CD14-positive monocyte (primary cell): Measurements from ENCODE around the gene INS. TPM values are rescaled to one million over a fixed set of nuclear protein-coding genes. Genes with fewer than 3 reads are reported as not detected.

Experiments used
- DNase-seq, 3 donors: peaks; one replicate each; pipeline ENCODE4 v3.0.0-alpha.2; 2011 to 2022
- H2AFZ ChIP-seq: 2 replicates; pipeline ENCODE4 v1.6.0; 2012; ENCODE audit warnings: mild to moderate bottlenecking, low read depth, low read length, inconsistent platforms; ENCODE audit not compliant: insufficient read depth, poor library complexity, severe bottlenecking
- H3K27ac ChIP-seq, 2 donors: 1 replicate in 1 of 2; 2 replicates in 1 of 2; pipeline ENCODE4 v1.5.1; 2012 to 2013; ENCODE audit warnings: low read length in 2 of 2, control low read depth in 1 of 2, inconsistent platforms in 1 of 2, low read depth in 1 of 2, mild to moderate bottlenecking in 1 of 2
- H3K27me3 ChIP-seq, 2 donors: one replicate each; pipeline versions ENCODE4 v1.6.0 to v1.6.1; 2011 to 2013; ENCODE audit warnings: low read length in 2 of 2; ENCODE audit not compliant: control insufficient read depth in 2 of 2, insufficient read depth in 2 of 2
- H3K36me3 ChIP-seq, 2 donors: replicated peaks in 1 of 2; 1 replicate in 1 of 2; 2 replicates in 1 of 2; pipeline versions ENCODE4 v1.5.1 to v1.6.1; 2012 to 2013; ENCODE audit warnings: low read length in 2 of 2, control low read depth in 1 of 2, inconsistent platforms in 1 of 2, mild to moderate bottlenecking in 1 of 2; ENCODE audit not compliant: insufficient read depth in 2 of 2, control insufficient read depth in 1 of 2
- H3K4me1 ChIP-seq, 2 donors: 1 replicate in 1 of 2; 2 replicates in 1 of 2; pipeline versions ENCODE4 v1.5.1 to v1.6.1; 2012 to 2013; ENCODE audit warnings: low read length in 2 of 2, control low read depth in 1 of 2, inconsistent platforms in 1 of 2, mild to moderate bottlenecking in 1 of 2, moderate library complexity in 1 of 2; ENCODE audit not compliant: insufficient read depth in 2 of 2, control insufficient read depth in 1 of 2
- H3K4me2 ChIP-seq: replicated peaks from 2 replicates; pipeline ENCODE3; 2012; ENCODE audit warnings: low read length, moderate library complexity, mild to moderate bottlenecking; ENCODE audit not compliant: poor library complexity, severe bottlenecking; ENCODE audit errors: extremely low read depth
- H3K4me3 ChIP-seq, 3 experiments: fragments of 200-600 bp in 1 of 3; sonication (generic) in 1 of 3; replicated peaks in 1 of 3; 1 replicate in 2 of 3; 2 replicates in 1 of 3; pipeline ENCODE4 v1.5.1; 2011 to 2013; ENCODE audit warnings: low read length in 3 of 3, mild to moderate bottlenecking in 3 of 3, control low read depth in 2 of 3, low read depth in 2 of 3, inconsistent platforms in 1 of 3, moderate library complexity in 1 of 3
- H3K79me2 ChIP-seq: 2 replicates; pipeline ENCODE4 v1.6.0; 2012; ENCODE audit warnings: mild to moderate bottlenecking, control low read depth, inconsistent platforms, low read length, moderate library complexity; ENCODE audit not compliant: insufficient read depth
- H3K9ac ChIP-seq: 2 replicates; pipeline ENCODE4 v1.6.0; 2017; ENCODE audit warnings: low read length, mild to moderate bottlenecking; ENCODE audit not compliant: insufficient read depth, poor library complexity, severe bottlenecking
- H3K9me3 ChIP-seq, 2 donors: replicated peaks in 1 of 2; 1 replicate in 1 of 2; 2 replicates in 1 of 2; pipeline versions ENCODE4 v1.5.1 to v1.6.1; 2012 to 2013; ENCODE audit warnings: low read length in 2 of 2, control low read depth in 1 of 2; ENCODE audit not compliant: control insufficient read depth in 1 of 2, insufficient read depth in 1 of 2
- H4K20me1 ChIP-seq: 2 replicates; pipeline ENCODE4 v1.6.0; 2012; ENCODE audit warnings: mild to moderate bottlenecking, low read length, control low read depth, moderate library complexity; ENCODE audit not compliant: insufficient read depth
- H3K27ac Mint-ChIP-seq, 7 donors: one replicate each; pipeline ENCODE4 v1.8.0; 2020; ENCODE audit warnings: mild to moderate bottlenecking in 7 of 7, mixed read lengths in 7 of 7, moderate library complexity in 6 of 7, inconsistent platforms in 2 of 7
- H3K27me3 Mint-ChIP-seq, 3 donors: one replicate each; pipeline ENCODE4 v1.8.0; 2021 to 2022; ENCODE audit warnings: low read depth in 3 of 3, mild to moderate bottlenecking in 3 of 3, mixed read lengths in 3 of 3, moderate library complexity in 3 of 3, inconsistent platforms in 1 of 3
- H3K36me3 Mint-ChIP-seq, 2 donors: one replicate each; pipeline ENCODE4 v1.8.0; 2020; ENCODE audit warnings: mixed read lengths in 2 of 2, inconsistent platforms in 1 of 2, mild to moderate bottlenecking in 1 of 2
- H3K4me1 Mint-ChIP-seq: one replicate; pipeline ENCODE4 v1.8.0; 2020; ENCODE audit warnings: mild to moderate bottlenecking, mixed read lengths
- H3K4me3 Mint-ChIP-seq, 2 donors: one replicate each; pipeline ENCODE4 v1.8.0; 2020; ENCODE audit warnings: mild to moderate bottlenecking in 2 of 2, mixed read lengths in 2 of 2, moderate library complexity in 1 of 2
- H3K9me3 Mint-ChIP-seq, 7 donors: one replicate each; pipeline ENCODE4 v1.8.0; 2020 to 2022; ENCODE audit warnings: mixed read lengths in 7 of 7, mild to moderate bottlenecking in 6 of 7, moderate library complexity in 6 of 7, inconsistent platforms in 2 of 7
- WGBS: methylation state at CpG from one replicate; pipeline ENCODE4 v1.1.5; 2013; ENCODE audit warnings: missing lambda C conversion rate; ENCODE audit not compliant: insufficient coverage; 5-methylcytosine and 5-hydroxymethylcytosine counted together
- intact Hi-C, 2 donors: fragments of 100-400 bp; cut with micrococcal nuclease; formaldehyde crosslinking; loops; one replicate each; pipeline versions ENCODE4 v1.15.0 to v1.15.1; 2023
- polyA plus RNA-seq, 3 donors: library from polyadenylated mRNA; depleted of rRNA in 1 of 3; unstranded in 2 of 3; stranded (reverse) in 1 of 3; fragments of 300-500 nt in 2 of 3; fragments of >200 nt in 1 of 3; fragmentation: Illumina TruSeq in 2 of 3; gene quantifications; 1 replicate in 2 of 3; 2 replicates in 1 of 3; pipeline ENCODE4 v1.2.3, GENCODE V29; 2012 to 2021
- TF ChIP-seq, protein P1 (sequence below): fragments of 200-600 bp; IDR thresholded peaks from one replicate; pipeline ENCODE4 v1.8.0; 2022; ENCODE audit warnings: antibody characterized with exemption, mild to moderate bottlenecking

Gene INS
- polyA plus RNA-seq, 3 donors = not detected

- H3K36me3 Mint-ChIP-seq = no peaks in the 10 kb centered on the region
- Histone ChIP-seq H3K27me3 (peaks cover 19 to 65% of the 10 kb centered on the region in 2 donors), H3K4me3 (no peak overlapping the region), H3K9ac (no peak overlapping the region), H3K36me3 (no peaks in the 10 kb centered on the region), H3K27ac (no peak overlapping the region), H3K4me2 (no peak overlapping the region), H3K79me2 (no peaks in the 10 kb centered on the region), H3K4me1 (no peaks in the 10 kb centered on the region), H3K9me3 (peaks cover 0 to 19% of the 10 kb centered on the region in 2 donors), H4K20me1 (no peaks in the 10 kb centered on the region), H2AFZ (no peak overlapping the region)
- peak overlapping the region in 1 of 2 donors; percentile 68 for H3K4me3 Mint-ChIP-seq
- DNase-seq = no peak
- no peak overlapping the region for H3K27ac Mint-ChIP-seq
- H3K9me3 Mint-ChIP-seq = peaks cover 0 to 17% (median 7%) of the 10 kb centered on the region in 7 donors
- WGBS = 31% methylated on average over 23 of the region's 24 CpGs
- TF ChIP-seq, protein P1, sequence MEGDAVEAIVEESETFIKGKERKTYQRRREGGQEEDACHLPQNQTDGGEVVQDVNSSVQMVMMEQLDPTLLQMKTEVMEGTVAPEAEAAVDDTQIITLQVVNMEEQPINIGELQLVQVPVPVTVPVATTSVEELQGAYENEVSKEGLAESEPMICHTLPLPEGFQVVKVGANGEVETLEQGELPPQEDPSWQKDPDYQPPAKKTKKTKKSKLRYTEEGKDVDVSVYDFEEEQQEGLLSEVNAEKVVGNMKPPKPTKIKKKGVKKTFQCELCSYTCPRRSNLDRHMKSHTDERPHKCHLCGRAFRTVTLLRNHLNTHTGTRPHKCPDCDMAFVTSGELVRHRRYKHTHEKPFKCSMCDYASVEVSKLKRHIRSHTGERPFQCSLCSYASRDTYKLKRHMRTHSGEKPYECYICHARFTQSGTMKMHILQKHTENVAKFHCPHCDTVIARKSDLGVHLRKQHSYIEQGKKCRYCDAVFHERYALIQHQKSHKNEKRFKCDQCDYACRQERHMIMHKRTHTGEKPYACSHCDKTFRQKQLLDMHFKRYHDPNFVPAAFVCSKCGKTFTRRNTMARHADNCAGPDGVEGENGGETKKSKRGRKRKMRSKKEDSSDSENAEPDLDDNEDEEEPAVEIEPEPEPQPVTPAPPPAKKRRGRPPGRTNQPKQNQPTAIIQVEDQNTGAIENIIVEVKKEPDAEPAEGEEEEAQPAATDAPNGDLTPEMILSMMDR = no peak
- peaks cover 63 to 92% (median 77%) of the 10 kb centered on the region in 3 donors for H3K27me3 Mint-ChIP-seq
- peaks cover 5% of the 10 kb centered on the region for H3K4me1 Mint-ChIP-seq
- intact Hi-C loops = no loop called here
These were observed 24.6 kb downstream of the INS start for GRCh38 chr11:2136209-2136951.

- H3K36me3 ChIP-seq = no peaks in the 10 kb centered on the region
- TF ChIP-seq, protein P1 = no peak
- H3K9me3 ChIP-seq = peaks cover 0 to 13% of the 10 kb centered on the region in 2 donors
- no peak for DNase-seq
- Mint-ChIP-seq H3K4me1 (peaks cover 5% of the 10 kb centered on the region), H3K36me3 (no peaks in the 10 kb centered on the region), H3K27me3 (peaks cover 59 to 88% (median 72%) of the 10 kb centered on the region in 3 donors), H3K9me3 (peaks cover 0 to 14% (median 7%) of the 10 kb centered on the region in 7 donors), H3K27ac (no peak overlapping the region), H3K4me3 (peak overlapping the region in 1 of 2 donors; percentile 62)
- no peak overlapping the region for H3K4me3 ChIP-seq
- no peak overlapping the region for H3K9ac ChIP-seq
- 91% methylated on average over 13 of the region's 14 CpGs for WGBS
- no peak overlapping the region for H3K27ac ChIP-seq
- H2AFZ ChIP-seq = no peak overlapping the region
- no peak overlapping the region for H3K4me2 ChIP-seq
- intact Hi-C loops = no loop called here
- no peaks in the 10 kb centered on the region for H4K20me1 ChIP-seq
- no peaks in the 10 kb centered on the region for H3K4me1 ChIP-seq
- H3K79me2 ChIP-seq = no peaks in the 10 kb centered on the region
- peaks cover 14 to 59% of the 10 kb centered on the region in 2 donors for H3K27me3 ChIP-seq
These were observed 25.3 kb downstream of the INS start for GRCh38 chr11:2135648-2136201.
